GM21576 (cell line): Measurements from ENCODE around the gene GRIA2.

ENCODE experiments used
- ATAC-seq: cut with Tn5 transposase; IDR thresholded peaks from one replicate; pipeline ENCODE4 v1.9.1; 2021; ENCODE audit warnings: mild to moderate bottlenecking, moderate library complexity; ENCODE audit not compliant: unreplicated experiment

The GRIA2 gene

DNA sequence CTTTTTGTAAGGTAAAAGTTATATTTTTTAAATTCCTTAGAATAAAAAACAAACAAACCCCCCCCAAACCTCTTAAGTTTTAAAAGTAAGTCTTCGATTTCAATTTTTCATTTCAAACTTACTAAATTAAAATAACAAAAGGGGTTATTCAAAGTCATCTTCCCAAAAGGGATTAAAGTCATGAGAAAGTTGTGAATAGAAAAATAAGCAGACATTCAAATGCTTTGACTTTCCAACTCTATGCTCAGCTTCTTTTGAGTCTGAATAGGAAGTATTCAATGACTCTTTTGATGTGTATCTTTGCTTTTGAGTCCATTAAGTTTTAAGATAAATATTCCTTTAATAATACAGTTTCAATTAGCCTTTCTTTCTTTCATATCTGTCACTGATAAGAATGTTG is 138.3 kb downstream of the GRIA2 start:
- no peak for ATAC-seq

DNA sequence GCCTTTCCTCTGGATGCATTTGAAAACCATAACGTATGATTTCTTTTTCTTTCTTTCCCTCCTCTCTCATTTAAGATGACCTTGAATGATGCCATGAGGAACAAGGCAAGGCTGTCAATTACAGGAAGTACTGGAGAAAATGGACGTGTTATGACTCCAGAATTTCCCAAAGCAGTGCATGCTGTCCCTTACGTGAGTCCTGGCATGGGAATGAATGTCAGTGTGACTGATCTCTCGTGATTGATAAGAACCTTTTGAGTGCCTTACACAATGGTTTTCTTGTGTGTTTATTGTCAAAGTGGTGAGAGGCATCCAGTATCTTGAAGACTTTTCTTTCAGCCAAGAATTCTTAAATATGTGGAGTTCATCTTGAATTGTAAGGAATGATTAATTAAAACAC is 142.8 kb downstream of the GRIA2 start:
- no peak for ATAC-seq

DNA sequence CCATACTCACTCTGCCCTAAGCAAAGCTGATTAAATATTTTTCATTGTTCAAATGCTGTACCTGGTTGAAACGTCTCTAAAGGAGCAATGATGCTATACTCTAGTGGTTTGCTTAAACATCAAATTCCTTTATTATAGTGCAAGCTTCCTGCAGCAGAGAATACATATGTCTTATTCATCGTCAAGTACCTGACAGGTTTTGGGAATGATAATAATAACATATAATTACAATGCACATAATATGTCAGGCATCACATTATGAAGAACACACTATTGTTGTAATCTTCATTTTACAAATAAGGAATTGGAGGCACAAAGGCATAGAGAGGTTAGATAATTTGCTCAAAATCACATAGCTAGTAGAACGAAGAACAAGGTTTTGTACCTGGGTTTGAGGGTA is 151.6 kb downstream of the GRIA2 start:
- ATAC-seq, result no peak

DNA sequence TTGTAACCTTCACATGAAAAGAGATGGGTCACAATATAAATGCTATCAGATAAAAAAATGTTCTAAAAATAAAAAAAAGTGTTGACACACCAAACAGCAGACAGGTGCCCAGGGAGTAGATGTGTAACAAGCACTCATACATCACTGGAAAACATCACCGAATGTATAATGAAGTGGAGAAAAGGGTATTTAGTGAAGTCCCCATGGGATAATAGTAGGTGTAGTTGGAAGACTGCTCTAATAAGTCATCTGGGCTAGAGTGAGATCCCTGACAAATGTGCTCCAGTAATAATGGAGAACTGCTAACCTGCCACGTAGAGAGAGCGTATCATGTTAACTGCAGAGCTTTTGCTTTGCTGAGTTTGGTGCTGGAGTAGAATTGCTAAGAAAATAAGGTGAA is 152.0 kb downstream of the GRIA2 start:
- no peak for ATAC-seq

- no peak for ATAC-seq
These were observed 169.2 kb downstream of the GRIA2 start for GRCh38 chr4:157389741-157390140.

GRCh38 chr4:157405070-157405469 is 184.5 kb downstream of the GRIA2 start:
- no peak for ATAC-seq
